ENCODE data around the gene AREG. TPM values are rescaled to one million over a fixed set of nuclear protein-coding genes. Genes with fewer than 3 reads are reported as not detected.

AREG gene
- total RNA-seq, 2 donors from 2014 or later, result 32.7 to 54.3 TPM

GRCh38 chr4:74460833-74461232, 15.9 kb downstream of the AREG start:
- Histone ChIP-seq H3K27ac (no peak overlapping the region), H3K36me3 (no peaks in the 10 kb centered on the region), H3K4me1 (ENCODE audit: control insufficient read depth in 1 of 2, low read depth in 2 of 2) (no peaks in the 10 kb centered on the region), H3K4me3 (no peak overlapping the region), H3K27me3 (replicated peaks; ENCODE audit: insufficient read depth) (no peaks in the 10 kb centered on the region), H3K9me3 (peaks cover 2% of the 10 kb centered on the region)
- TF ChIP-seq, protein P1, sequence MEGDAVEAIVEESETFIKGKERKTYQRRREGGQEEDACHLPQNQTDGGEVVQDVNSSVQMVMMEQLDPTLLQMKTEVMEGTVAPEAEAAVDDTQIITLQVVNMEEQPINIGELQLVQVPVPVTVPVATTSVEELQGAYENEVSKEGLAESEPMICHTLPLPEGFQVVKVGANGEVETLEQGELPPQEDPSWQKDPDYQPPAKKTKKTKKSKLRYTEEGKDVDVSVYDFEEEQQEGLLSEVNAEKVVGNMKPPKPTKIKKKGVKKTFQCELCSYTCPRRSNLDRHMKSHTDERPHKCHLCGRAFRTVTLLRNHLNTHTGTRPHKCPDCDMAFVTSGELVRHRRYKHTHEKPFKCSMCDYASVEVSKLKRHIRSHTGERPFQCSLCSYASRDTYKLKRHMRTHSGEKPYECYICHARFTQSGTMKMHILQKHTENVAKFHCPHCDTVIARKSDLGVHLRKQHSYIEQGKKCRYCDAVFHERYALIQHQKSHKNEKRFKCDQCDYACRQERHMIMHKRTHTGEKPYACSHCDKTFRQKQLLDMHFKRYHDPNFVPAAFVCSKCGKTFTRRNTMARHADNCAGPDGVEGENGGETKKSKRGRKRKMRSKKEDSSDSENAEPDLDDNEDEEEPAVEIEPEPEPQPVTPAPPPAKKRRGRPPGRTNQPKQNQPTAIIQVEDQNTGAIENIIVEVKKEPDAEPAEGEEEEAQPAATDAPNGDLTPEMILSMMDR (IDR thresholded peaks at IDR 0.05), result no peak
- no peak for DNase-seq (ENCODE audit: low spot score)
- no peak for ATAC-seq (ENCODE audit: insufficient number of reproducible peaks, low FRiP score, low read depth)

GRCh38 chr4:74463123-74463522, 18.2 kb downstream of the AREG start:
- Histone ChIP-seq H3K27me3 (replicated peaks; ENCODE audit: insufficient read depth) (no peaks in the 10 kb centered on the region), H3K27ac (no peak overlapping the region), H3K4me3 (no peak overlapping the region), H3K36me3 (no peaks in the 10 kb centered on the region), H3K9me3 (peaks cover 2% of the 10 kb centered on the region), H3K4me1 (ENCODE audit: control insufficient read depth in 1 of 2, low read depth in 2 of 2) (no peaks in the 10 kb centered on the region)
- ATAC-seq (ENCODE audit: insufficient number of reproducible peaks, low FRiP score, low read depth), result no peak
- TF ChIP-seq, protein P1 (IDR thresholded peaks at IDR 0.05), result no peak
- no peak for DNase-seq (ENCODE audit: low spot score)

DNA sequence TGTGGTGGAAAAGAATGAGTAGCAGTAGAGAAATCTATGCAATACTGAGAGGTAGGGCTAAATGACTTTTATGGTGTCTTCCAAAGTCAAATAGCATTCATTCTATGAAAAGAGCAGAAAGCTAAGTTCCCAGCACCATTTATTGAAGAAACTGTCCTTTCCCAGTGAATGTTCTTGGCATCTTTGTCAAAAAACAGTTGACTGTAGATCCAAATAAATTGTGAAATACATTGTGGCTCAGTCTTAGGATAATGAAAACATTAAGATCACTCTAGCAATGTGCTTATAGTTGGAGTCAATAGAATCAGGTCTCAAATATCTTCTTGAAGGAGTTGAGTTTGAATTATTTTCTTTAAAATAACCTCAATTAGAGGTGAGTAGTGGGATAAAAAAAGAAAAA, 19.4 kb downstream of the AREG start:
- DNase-seq (ENCODE audit: low spot score), result no peak
- TF ChIP-seq, protein P1 (IDR thresholded peaks at IDR 0.05), result no peak

GRCh38 chr4:74466242-74466641, 21.3 kb downstream of the AREG start:
- DNase-seq (ENCODE audit: low spot score) (no peak), ATAC-seq (ENCODE audit: insufficient number of reproducible peaks, low FRiP score, low read depth) (no peak)
- Histone ChIP-seq H3K4me1 (ENCODE audit: control insufficient read depth in 1 of 2, low read depth in 2 of 2) (no peaks in the 10 kb centered on the region), H3K9me3 (no peaks in the 10 kb centered on the region), H3K27me3 (replicated peaks; ENCODE audit: insufficient read depth) (no peaks in the 10 kb centered on the region), H3K4me3 (no peak overlapping the region), H3K36me3 (no peaks in the 10 kb centered on the region), H3K27ac (no peak overlapping the region)
- TF ChIP-seq, protein P1 (IDR thresholded peaks at IDR 0.05), result no peak

More for the DNA sequence above, 19.4 kb downstream of the AREG start:
- H3K4me3 ChIP-seq, result no peak overlapping the region
- H3K9me3 ChIP-seq, result peaks cover 2% of the 10 kb centered on the region
- H3K27ac ChIP-seq, result no peak overlapping the region
- H3K27me3 ChIP-seq (replicated peaks; ENCODE audit: insufficient read depth), result no peaks in the 10 kb centered on the region
- H3K36me3 ChIP-seq, result no peaks in the 10 kb centered on the region
- no peaks in the 10 kb centered on the region for H3K4me1 ChIP-seq (ENCODE audit: control insufficient read depth in 1 of 2, low read depth in 2 of 2)
- ATAC-seq (ENCODE audit: insufficient number of reproducible peaks, low FRiP score, low read depth), result no peak

DNA sequence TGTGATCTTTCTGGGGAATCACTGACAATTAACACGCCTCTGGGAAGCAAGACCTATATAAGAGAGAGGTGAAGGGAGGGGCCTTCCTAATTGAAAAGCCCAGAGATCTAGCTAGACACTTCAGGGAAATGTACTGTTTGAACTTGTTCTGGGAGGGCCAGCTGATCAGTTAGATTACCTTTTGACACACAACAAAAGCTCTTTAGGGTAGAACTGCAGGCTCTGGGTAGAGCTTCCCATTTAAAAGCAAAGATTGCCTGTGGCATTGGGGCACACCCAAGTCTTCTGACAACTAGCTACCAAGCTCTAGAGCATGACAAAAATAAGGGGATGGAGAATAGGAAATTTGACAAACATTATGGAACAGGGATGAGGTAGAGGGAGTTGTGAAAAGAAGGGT, 26.3 kb downstream of the AREG start:
- no peak overlapping the region for H3K4me3 ChIP-seq
- no peaks in the 10 kb centered on the region for H3K36me3 ChIP-seq
- ATAC-seq (ENCODE audit: insufficient number of reproducible peaks, low FRiP score, low read depth), result no peak
- H3K27ac ChIP-seq, result no peak overlapping the region
- TF ChIP-seq, protein P1 (IDR thresholded peaks at IDR 0.05), result no peak
- no peak for DNase-seq (ENCODE audit: low spot score)
- H3K4me1 ChIP-seq (ENCODE audit: control insufficient read depth in 1 of 2, low read depth in 2 of 2), result peaks cover 19 to 30% of the 10 kb centered on the region in 2 donors
- no peaks in the 10 kb centered on the region for H3K27me3 ChIP-seq (replicated peaks; ENCODE audit: insufficient read depth)
- H3K9me3 ChIP-seq, result no peaks in the 10 kb centered on the region

All from thoracic aorta (tissue), 2 donors.